H9 (cell line): ENCODE measurements around the gene KCNMB4. TPM values are rescaled to one million over a fixed set of nuclear protein-coding genes. Genes with fewer than 3 reads are reported as not detected.

Source experiments
- DNase-seq: peaks from one replicate; pipeline ENCODE4 v3.0.0-alpha.2; 2017
- H2AFZ ChIP-seq: one replicate; pipeline ENCODE4 v1.6.1; 2013; ENCODE audit warnings: mild to moderate bottlenecking, low read length, control low read depth, moderate library complexity
- H2AK5ac ChIP-seq: 2 replicates; pipeline ENCODE4 v1.6.1; 2013; ENCODE audit warnings: low read length, control low read depth, mixed read lengths; ENCODE audit not compliant: insufficient read length
- H2BK120ac ChIP-seq: one replicate; pipeline ENCODE4 v1.6.1; 2013; ENCODE audit warnings: low read depth, mild to moderate bottlenecking, low read length, control low read depth, inconsistent platforms; ENCODE audit not compliant: poor library complexity, severe bottlenecking
- H2BK12ac ChIP-seq: 2 replicates; pipeline ENCODE4 v1.6.1; 2013; ENCODE audit warnings: low read length, control low read depth, mixed read lengths, low read depth; ENCODE audit not compliant: insufficient read length
- H2BK15ac ChIP-seq: 2 replicates; pipeline ENCODE4 v1.6.1; 2013; ENCODE audit warnings: low read depth, low read length, control low read depth
- H2BK20ac ChIP-seq: one replicate; pipeline ENCODE4 v1.6.1; 2013; ENCODE audit warnings: low read depth, mild to moderate bottlenecking, low read length, control low read depth, inconsistent platforms; ENCODE audit not compliant: poor library complexity, severe bottlenecking
- H2BK5ac ChIP-seq: 2 replicates; pipeline ENCODE4 v1.6.1; 2013; ENCODE audit warnings: low read length, control low read depth, mixed read lengths; ENCODE audit not compliant: insufficient read length
- H3K14ac ChIP-seq: 2 replicates; pipeline ENCODE4 v1.6.1; 2013; ENCODE audit warnings: low read length, control low read depth; ENCODE audit not compliant: insufficient read depth
- H3K18ac ChIP-seq: 2 replicates; pipeline ENCODE4 v1.6.1; 2013; ENCODE audit warnings: low read depth, mild to moderate bottlenecking, mixed read lengths, low read length, control low read depth; ENCODE audit not compliant: insufficient read length
- H3K23ac ChIP-seq: 2 replicates; pipeline ENCODE4 v1.6.1; 2013; ENCODE audit warnings: low read length, control low read depth, mixed read lengths, low read depth; ENCODE audit not compliant: insufficient read length
- H3K23me2 ChIP-seq: 2 replicates; pipeline ENCODE4 v1.6.1; 2013; ENCODE audit warnings: low read depth, mild to moderate bottlenecking, mixed read lengths, low read length, control low read depth; ENCODE audit not compliant: insufficient read length, poor library complexity, severe bottlenecking
- H3K27ac ChIP-seq: 2 replicates; pipeline ENCODE4 v1.5.1; 2013; ENCODE audit warnings: low read length, control low read depth, mixed read lengths, low read depth; ENCODE audit not compliant: insufficient read length
- H3K27me3 ChIP-seq: 2 replicates; pipeline ENCODE4 v1.6.1; 2013; ENCODE audit warnings: low read length, control low read depth, inconsistent platforms; ENCODE audit not compliant: insufficient read depth
- H3K4ac ChIP-seq: 2 replicates; pipeline ENCODE4 v1.6.1; 2013; ENCODE audit warnings: low read depth, mild to moderate bottlenecking, control low read depth, inconsistent platforms, low read length, moderate library complexity
- H3K4me1 ChIP-seq: 2 replicates; pipeline ENCODE4 v1.6.1; 2013; ENCODE audit warnings: low read length, control low read depth, inconsistent platforms; ENCODE audit not compliant: insufficient read depth
- H3K4me2 ChIP-seq: 2 replicates; pipeline ENCODE4 v1.6.1; 2013; ENCODE audit warnings: low read length, control low read depth, mixed read lengths; ENCODE audit not compliant: insufficient read length, insufficient read depth
- H3K56ac ChIP-seq: 2 replicates; pipeline ENCODE4 v1.6.1; 2013; ENCODE audit warnings: low read depth, mild to moderate bottlenecking, mixed read lengths, low read length, control low read depth; ENCODE audit not compliant: insufficient read length
- H3K79me1 ChIP-seq: 2 replicates; pipeline ENCODE4 v1.6.1; 2013; ENCODE audit warnings: low read depth, mild to moderate bottlenecking, moderate library complexity, low read length, control low read depth, inconsistent platforms; ENCODE audit not compliant: insufficient read depth, poor library complexity, severe bottlenecking
- H3K79me2 ChIP-seq: 2 replicates; pipeline ENCODE4 v1.6.1; 2013; ENCODE audit warnings: low read length, control low read depth, inconsistent platforms; ENCODE audit not compliant: insufficient read depth
- H3K9ac ChIP-seq: 2 replicates; pipeline ENCODE4 v1.6.1; 2013; ENCODE audit warnings: low read length, control low read depth, mixed read lengths; ENCODE audit not compliant: insufficient read length; ENCODE audit errors: extremely low read depth
- H3K9me3 ChIP-seq: one replicate; pipeline ENCODE4 v1.6.1; 2013; ENCODE audit warnings: low read depth, low read length, inconsistent platforms; ENCODE audit not compliant: control insufficient read depth
- H3T11ph ChIP-seq: one replicate; pipeline ENCODE4 v1.6.1; 2013; ENCODE audit warnings: mild to moderate bottlenecking, low read length, control low read depth, inconsistent platforms
- H4K20me1 ChIP-seq: one replicate; pipeline ENCODE4 v1.6.1; 2013; ENCODE audit not compliant: control insufficient read depth, insufficient read length, insufficient read depth
- H4K5ac ChIP-seq: 2 replicates; pipeline ENCODE4 v1.6.1; 2013; ENCODE audit warnings: low read depth, mild to moderate bottlenecking, mixed read lengths, low read length, control low read depth; ENCODE audit not compliant: insufficient read length
- H4K8ac ChIP-seq: replicated peaks from 2 replicates; pipeline ENCODE4 v1.6.1; 2013; ENCODE audit warnings: low read length, control low read depth, mixed read lengths, low read depth; ENCODE audit not compliant: insufficient read length
- H4K91ac ChIP-seq: 2 replicates; pipeline ENCODE4 v1.6.1; 2013; ENCODE audit warnings: low read depth, mild to moderate bottlenecking, moderate library complexity, mixed read lengths, low read length, control low read depth; ENCODE audit not compliant: insufficient read length
- H3K27ac Mint-ChIP-seq, 3 experiments: 2 replicates in 2 of 3; 3 replicates in 1 of 3; pipeline ENCODE4 v1.8.0; 2020 to 2021; ENCODE audit warnings: mixed read lengths in 3 of 3, mild to moderate bottlenecking in 1 of 3, moderate library complexity in 1 of 3
- H3K27me3 Mint-ChIP-seq: 2 replicates; pipeline ENCODE4 v1.8.0; 2021; ENCODE audit warnings: low read depth, mild to moderate bottlenecking, moderate library complexity, mixed read lengths
- H3K36me3 Mint-ChIP-seq, 3 experiments: 2 replicates in 2 of 3; 3 replicates in 1 of 3; pipeline ENCODE4 v1.8.0; 2020 to 2021; ENCODE audit warnings: low read depth in 3 of 3, mixed read lengths in 3 of 3; ENCODE audit not compliant: insufficient read depth in 1 of 3
- H3K4me1 Mint-ChIP-seq, 2 experiments: 2 replicates each; pipeline ENCODE4 v1.8.0; 2020; ENCODE audit warnings: mixed read lengths in 2 of 2
- H3K4me3 Mint-ChIP-seq, 2 experiments: 2 replicates in 1 of 2; 3 replicates in 1 of 2; pipeline ENCODE4 v1.8.0; 2020 to 2021; ENCODE audit warnings: mild to moderate bottlenecking in 2 of 2, mixed read lengths in 2 of 2, moderate library complexity in 1 of 2
- H3K9me3 Mint-ChIP-seq, 2 experiments: 2 replicates in 1 of 2; 3 replicates in 1 of 2; pipeline ENCODE4 v1.8.0; 2020; ENCODE audit warnings: mild to moderate bottlenecking in 2 of 2, mixed read lengths in 2 of 2, moderate library complexity in 1 of 2
- WGBS: extraction: QIAGEN DNeasy Blood & Tissue Kit; methylation state at CpG from one replicate; pipeline ENCODE4 v1.1.7; 2013; ENCODE audit warnings: missing lambda C conversion rate, low lambda C conversion rate, mixed read lengths; ENCODE audit not compliant: insufficient read length; ENCODE audit errors: extremely low coverage; 5-methylcytosine and 5-hydroxymethylcytosine counted together
- total RNA-seq: library from RNA; stranded (reverse); gene quantifications from 2 replicates; pipeline ENCODE4 v1.2.1, GENCODE V29; 2021
- TF ChIP-seq, protein P1 (sequence below): fragments of 200-600 bp; sonication (generic); conservative IDR thresholded peaks from 3 replicates; pipeline ENCODE4 v1.8.0; 2021; ENCODE audit warnings: antibody characterized with exemption, mild to moderate bottlenecking

KCNMB4 gene
- total RNA-seq, 1 experiment from 2014 or later: 16.2 TPM

DNA sequence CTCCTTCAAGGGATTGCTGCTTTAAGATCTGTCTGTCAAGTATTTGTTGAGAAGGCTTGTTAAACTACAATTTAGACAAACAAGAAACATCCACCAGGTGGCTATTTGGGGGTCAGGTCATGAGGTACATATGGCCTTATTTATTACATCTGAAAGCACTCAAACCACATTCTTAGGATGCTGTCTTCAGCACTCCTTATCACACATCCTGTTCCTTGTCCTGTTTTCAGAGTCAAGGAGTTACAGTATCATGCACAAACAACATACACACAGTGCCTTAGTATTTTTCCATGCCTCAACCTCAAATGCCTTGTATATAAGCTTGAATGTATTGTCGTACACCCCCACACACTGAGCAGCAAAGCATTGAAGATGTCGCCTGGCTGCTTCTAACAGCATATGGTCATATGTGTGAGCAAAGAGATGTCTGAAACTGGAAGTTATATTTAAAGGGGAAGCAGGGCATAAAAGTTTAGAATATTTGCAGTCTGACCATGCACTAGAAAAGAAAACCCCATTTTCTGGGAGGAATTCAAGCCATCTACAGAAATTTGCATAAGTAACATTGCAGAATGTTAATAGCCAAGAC is 83.8 kb downstream of the KCNMB4 start:
- H2BK12ac ChIP-seq: no peak overlapping the region
- no peaks in the 10 kb centered on the region for H3K27me3 ChIP-seq
- no peak overlapping the region for H3K4ac ChIP-seq
- no peak overlapping the region for H3T11ph ChIP-seq
- no peak overlapping the region for H3K56ac ChIP-seq
- H2BK120ac ChIP-seq: no peak overlapping the region
- no peak overlapping the region for H3K4me2 ChIP-seq
- no peaks in the 10 kb centered on the region for H3K4me1 ChIP-seq
- H3K23me2 ChIP-seq: no peaks in the 10 kb centered on the region
- H3K9ac ChIP-seq: no peak overlapping the region
- DNase-seq: no peak
- no peaks in the 10 kb centered on the region for H4K20me1 ChIP-seq
- H3K18ac ChIP-seq: no peak overlapping the region
- Mint-ChIP-seq H3K4me3 (no peak overlapping the region), H3K27me3 (no peaks in the 10 kb centered on the region; the same call in 1 of the 2 replicates), H3K36me3 (peaks cover 13 to 21% (median 20%) of the 10 kb centered on the region in 3 experiments), H3K4me1 (no peaks in the 10 kb centered on the region), H3K27ac (no peak overlapping the region), H3K9me3 (peaks cover 28 to 40% of the 10 kb centered on the region in 2 experiments)
- no peak overlapping the region for H2AFZ ChIP-seq
- no peak overlapping the region for H2BK5ac ChIP-seq
- no peak overlapping the region for H3K23ac ChIP-seq
- H3K27ac ChIP-seq: no peak overlapping the region
- H4K8ac ChIP-seq: no peak overlapping the region
- H3K79me2 ChIP-seq: no peaks in the 10 kb centered on the region
- H3K9me3 ChIP-seq: peaks cover 10% of the 10 kb centered on the region
- no peak overlapping the region for H4K91ac ChIP-seq
- no CpG with 5 or more reads among the region's 2 CpGs for WGBS
- no peak overlapping the region for H2BK15ac ChIP-seq
- no peak overlapping the region for H3K14ac ChIP-seq
- no peak overlapping the region for H2BK20ac ChIP-seq
- no peak overlapping the region for H4K5ac ChIP-seq
- no peaks in the 10 kb centered on the region for H3K79me1 ChIP-seq
- H2AK5ac ChIP-seq: no peak overlapping the region
- TF ChIP-seq, protein P1, sequence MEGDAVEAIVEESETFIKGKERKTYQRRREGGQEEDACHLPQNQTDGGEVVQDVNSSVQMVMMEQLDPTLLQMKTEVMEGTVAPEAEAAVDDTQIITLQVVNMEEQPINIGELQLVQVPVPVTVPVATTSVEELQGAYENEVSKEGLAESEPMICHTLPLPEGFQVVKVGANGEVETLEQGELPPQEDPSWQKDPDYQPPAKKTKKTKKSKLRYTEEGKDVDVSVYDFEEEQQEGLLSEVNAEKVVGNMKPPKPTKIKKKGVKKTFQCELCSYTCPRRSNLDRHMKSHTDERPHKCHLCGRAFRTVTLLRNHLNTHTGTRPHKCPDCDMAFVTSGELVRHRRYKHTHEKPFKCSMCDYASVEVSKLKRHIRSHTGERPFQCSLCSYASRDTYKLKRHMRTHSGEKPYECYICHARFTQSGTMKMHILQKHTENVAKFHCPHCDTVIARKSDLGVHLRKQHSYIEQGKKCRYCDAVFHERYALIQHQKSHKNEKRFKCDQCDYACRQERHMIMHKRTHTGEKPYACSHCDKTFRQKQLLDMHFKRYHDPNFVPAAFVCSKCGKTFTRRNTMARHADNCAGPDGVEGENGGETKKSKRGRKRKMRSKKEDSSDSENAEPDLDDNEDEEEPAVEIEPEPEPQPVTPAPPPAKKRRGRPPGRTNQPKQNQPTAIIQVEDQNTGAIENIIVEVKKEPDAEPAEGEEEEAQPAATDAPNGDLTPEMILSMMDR: no peak
